GM21360 (cell line): ENCODE measurements around the gene LHX3.

ENCODE experiments used
- ATAC-seq: cut with Tn5 transposase; IDR thresholded peaks from one replicate; pipeline ENCODE4 v1.9.1; 2021; ENCODE audit warnings: mild to moderate bottlenecking, moderate library complexity; ENCODE audit not compliant: unreplicated experiment

Gene LHX3

DNA sequence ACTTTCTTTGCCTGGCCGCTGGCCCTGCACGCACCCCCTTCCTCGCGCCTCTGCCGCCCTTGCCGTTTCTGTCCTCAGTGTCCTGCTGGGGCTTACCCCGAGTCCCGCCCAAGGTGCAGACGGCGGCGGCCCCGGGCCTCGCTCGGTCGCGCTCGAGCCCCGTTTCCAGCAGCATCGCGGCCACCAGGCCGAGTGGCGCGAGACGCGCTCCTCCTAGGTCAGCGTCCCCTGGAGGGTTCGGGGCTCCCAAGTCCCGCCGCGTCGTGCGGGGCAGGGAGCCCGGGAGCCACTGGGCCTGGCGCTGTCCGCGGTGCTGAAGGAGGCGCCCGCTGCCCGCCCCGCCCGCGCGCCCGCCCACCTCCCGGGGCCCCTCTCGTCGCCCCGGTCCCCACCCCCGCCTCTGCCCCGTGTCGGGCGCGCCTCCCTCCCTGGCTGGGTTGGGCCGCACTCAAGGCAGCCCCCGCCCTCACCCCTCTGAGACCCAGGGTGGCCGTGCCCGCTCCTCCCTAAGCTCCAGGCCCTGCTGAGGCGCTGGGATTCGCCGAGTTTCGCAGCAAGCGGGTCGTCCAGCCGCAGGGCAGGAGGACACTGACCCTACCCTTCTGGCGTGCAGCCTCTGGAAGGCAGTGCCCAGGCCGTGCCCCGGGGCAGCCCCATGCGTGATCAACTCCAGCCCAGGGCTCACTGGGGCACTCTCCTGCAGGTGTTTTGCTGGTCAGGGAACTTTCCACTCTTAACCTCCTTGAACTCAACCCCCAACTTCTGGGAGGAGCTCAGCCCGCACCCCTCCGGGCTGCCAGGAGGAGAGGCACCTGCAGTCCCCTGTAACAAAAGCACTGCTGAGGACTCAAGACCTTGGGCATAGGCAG, at the start of gene LHX3:
TSS of gene LHX3 (minus strand) at position 291 of the 869 bp plus-strand sequence. CDS start at position 175, 116 bp downstream.
- ATAC-seq, result no peak

DNA sequence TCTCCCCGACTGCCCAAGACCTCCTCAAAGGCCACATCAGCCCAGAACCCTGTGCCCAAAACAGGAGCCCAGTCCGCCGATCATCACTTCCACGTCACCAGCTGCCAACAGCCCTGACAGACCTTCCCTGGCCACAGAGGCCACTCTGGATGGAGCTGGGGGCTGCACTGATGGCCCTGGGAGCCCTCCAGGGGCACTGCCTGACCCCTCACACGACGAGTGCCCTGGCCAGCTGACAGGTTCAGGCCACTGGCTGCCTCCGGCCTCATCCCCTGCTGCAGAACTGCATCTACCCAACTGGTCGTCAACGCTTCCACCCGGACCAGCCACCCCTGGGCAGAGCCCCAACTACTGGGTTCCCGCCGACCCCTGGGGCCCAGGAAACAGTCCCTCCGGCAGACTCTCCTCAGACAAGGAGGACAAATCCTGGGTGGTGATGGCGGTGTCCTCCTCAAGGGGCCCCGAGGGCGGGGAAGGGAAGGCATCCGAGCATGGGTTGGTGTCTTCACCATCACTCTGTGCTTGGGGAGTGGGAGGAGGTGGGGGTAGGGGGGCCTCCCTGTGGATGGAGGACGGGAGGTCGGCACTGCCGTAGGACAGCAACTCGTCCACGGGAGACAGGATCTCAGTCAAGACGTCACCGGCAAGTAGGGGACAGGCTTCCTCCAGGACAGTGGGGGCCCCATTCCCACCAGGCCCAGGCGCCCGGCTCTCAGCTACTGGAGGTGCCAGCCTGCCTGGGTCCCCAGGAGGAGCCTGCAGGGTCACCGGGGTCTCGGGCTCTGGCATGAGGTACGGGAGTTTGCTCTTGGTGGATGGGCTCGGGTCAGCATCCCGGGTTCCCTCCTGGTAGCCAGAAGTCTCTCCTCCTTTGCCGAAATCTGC, 48.6 kb upstream of the LHX3 start:
- no peak for ATAC-seq

GRCh38 chr9:136252846-136253245, 47.9 kb upstream of the LHX3 start:
- ATAC-seq, result no peak

DNA sequence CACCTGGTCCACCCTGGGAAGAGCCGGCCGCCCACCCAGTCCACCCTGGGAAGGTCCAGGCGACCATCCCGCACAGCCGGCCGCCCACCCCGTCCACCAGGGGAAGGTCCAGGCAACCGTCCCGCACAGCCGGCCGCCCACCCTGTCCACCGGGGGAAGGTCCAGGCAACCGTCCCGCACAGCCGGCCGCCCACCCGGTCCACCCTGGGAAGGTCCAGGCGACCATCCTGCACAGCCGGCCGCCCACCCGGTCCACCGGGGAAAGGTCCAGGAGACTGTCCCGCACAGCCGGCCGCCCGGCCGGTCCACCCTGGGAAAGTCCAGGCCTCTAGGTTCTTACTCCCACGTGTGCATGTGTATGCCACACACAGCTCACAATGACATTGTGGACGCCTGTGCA, 47.4 kb upstream of the LHX3 start:
- ATAC-seq, result no peak

DNA sequence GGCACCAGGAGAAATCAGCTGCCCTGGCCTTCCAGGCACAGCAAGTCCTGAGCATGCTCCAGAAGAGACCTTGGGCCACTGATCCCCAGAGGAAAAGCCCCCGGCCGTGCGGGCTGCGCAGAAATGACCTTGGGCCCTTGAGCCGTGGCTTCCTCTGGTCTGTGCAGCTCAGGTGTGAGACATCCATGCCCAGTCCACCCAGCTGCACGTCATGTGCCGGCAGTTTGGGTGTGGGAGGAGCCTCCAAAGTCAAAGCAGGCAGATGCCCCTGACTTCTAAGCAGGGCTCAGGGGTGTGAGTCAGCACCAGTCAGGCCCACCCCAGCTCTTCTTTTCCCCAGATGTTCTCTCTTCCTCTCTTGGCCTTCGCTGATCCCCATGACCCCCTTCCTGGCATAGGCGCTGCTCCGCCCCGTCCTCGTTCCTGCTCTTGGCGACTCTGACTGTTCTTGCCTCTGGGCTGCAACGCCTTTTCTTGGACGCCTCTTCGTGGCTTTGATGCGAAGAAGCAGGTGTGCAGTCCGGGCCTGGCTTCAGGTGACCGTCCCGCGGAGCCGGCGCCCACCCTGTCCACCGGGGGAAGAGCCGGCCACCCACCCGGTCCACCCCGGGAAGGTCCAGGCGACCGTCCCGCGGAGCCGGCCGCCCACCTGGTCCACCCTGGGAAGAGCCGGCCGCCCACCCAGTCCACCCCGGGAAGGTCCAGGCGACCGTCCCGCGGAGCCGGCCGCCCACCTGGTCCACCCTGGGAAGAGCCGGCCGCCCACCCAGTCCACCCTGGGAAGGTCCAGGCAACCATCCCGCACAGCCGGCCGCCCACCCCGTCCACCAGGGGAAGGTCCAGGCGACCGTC, 46.6 kb upstream of the LHX3 start:
- ATAC-seq, result no peak

DNA sequence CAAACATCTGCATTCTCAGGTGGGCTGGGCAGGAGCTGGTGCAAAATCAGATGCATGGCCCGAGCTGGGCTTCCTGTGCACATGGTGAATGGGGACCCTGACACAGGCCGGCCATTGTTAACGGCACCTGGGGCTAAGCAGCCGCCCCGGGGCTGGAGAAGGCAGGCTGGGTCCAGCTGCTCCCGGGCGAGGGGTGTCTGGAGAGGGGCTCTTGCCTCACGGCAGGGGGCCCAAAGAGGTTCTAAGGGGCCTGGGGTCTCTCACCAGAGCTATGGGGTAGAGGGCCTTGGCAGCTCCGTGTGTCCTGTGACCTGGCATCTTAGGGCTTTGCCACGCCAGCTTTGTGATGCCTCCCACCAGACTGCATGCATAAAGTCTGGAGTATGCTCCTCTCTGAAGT, 45.7 kb upstream of the LHX3 start:
- no peak for ATAC-seq

DNA sequence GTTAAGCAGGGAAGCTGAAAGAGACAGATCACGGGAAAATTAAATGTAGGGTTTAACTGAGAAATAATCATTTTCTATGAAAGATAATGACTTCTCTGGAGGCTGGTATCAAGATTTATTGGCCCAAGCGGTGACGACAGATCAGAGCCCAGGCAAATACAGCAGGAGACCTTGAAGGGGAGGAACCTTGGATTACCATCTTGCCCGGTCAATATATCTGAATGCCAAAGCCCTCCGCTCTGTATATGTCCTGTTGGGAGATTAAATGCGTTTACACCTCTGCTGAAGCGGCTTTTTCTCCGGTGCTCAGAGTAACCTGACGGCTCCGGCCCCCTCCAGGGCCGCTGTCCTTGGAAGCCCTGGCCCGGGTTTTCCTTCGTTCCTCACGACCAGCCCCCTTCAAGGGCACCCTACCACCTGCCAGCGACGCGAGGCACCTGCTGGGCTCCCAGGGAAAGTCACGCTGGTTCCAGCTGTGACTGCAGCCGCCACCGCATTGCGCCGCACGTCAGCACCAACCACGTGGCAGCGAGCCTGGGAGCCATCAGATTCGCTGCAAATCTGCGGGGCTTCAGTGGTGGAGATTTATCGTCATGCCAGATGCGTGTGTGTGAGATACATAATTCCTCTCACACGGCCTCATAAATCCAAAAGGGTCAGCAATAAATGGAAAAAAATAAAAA, 45.1 kb upstream of the LHX3 start:
- ATAC-seq, result no peak

DNA sequence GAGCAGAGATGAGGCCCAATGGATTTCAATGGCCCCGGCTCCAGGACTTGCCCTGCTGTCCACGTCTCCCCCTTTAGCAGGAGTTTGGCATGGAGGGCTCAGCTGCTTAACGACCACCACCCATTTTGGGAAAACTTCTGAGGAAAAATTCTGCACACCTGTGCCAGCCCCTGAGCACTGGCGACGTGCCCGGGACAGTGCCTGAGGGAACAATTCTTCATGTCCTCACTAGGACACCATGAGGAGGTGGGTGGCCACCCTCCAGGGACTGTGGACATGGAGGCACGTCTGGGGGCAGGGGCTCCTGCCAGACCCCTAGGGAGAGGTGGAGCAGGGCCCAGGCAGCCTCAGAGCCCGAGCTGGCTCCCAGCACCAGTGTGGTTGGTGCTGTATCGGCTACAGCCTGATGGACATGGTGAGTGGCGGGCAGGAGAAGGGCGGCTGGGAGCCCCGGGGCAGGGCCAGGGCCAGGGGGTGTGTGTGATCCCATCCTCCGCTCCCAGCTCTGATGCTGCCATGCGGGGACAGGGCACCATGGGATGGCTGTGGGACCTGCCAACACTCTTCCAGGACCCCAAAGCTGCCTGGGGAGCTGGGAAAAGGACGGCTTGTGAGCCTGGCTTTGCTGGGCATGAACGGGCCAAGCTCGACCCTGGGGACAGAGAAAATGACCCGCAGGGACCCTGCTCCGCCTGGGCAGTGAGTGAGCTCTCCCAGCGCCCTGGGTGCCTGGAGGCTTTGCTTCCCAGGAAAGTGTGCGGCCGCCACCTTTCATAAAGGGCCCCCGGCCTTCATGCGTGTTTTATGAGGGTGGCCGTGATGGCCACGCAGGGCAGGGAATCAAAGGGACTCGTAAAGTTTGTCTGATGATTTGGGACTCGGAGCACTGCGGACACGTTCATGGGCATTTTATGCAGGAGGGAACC, 44.3 kb upstream of the LHX3 start:
- ATAC-seq, result no peak

GRCh38 chr9:136247947-136248637, 43.2 kb upstream of the LHX3 start:
- ATAC-seq, result no peak

DNA sequence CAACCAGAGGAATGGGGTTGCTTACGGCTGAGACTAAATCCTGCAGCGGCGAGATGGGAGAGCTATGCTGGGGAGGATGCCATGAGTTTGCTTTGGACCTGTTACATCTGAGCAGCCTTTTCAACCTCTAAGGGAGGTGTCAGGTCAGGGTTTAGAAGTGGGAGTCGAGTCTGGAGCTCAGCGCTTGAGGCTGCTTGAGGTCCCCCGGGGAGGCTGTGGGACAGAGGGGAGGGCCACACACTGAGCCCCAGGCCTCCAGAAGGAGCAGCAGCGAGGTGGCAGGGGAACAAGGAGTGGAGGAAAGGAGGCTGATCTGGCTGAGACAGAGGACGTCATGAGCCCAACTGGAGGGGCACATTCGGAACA, 42.6 kb upstream of the LHX3 start:
- ATAC-seq, result no peak

DNA sequence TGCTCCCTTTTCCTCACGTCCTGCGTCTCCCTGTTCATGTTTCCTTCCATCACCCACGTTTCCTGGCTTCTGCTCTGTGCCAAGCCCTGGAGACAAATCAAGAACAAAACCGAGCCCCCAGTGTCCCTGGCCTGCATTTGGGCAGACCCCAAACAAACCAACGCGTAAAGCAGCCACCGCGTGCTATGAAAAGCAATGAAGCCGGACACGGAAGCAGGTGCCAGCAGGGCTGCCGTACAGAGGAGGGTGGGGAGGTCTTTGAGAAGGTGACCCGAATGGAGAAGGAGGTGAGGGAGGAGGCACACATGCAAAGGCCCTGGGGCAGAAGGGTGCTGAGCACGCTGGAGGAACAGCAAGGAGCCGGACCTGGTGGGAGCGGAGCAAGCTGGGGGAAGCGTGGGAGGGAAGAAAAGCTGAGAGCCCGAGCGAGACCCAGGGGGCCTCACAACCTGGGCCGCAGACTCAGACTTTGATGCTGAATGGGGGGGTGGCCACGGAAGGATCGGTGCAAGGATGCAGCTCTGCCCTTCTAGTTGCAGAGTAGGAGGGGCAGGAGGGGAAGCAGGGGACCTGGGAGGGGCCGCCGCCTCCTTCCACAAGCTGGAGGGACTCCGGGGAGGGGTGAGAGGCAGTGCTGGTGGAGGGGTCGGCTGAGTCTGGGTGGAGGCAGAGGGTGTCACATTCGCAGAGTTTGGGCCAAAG, 42.1 kb upstream of the LHX3 start:
- ATAC-seq, result no peak

GRCh38 chr9:136245219-136246150, 40.6 kb upstream of the LHX3 start, which contains the start of gene QSOX2:
Gene QSOX2, minus strand, starts transcription at chr9:136245812. Its CDS starts 9 bp downstream, at chr9:136245803.
- ATAC-seq, result peak; percentile 38

- no peak for ATAC-seq
These were observed 40.0 kb upstream of the LHX3 start for GRCh38 chr9:136244969-136245218.

GRCh38 chr9:136244122-136244968, 39.4 kb upstream of the LHX3 start:
- no peak for ATAC-seq

- no peak for ATAC-seq
These were observed 38.7 kb upstream of the LHX3 start for GRCh38 chr9:136243631-136244030.

GRCh38 chr9:136242918-136243525, 38.1 kb upstream of the LHX3 start:
- no peak for ATAC-seq
